HG03175 (cell line): ENCODE results near the gene TMEM97.
A peak's percentile ranks its signal among the peaks of the same experiment; 100 is the strongest.
"Not testable (repeated sequence)": the region's sequence is repeated elsewhere in the genome, so short reads cannot be mapped to it uniquely, and the experiment has no call there.

Experiments
- ATAC-seq: cut with Tn5 transposase; IDR thresholded peaks from one replicate; pipeline ENCODE4 v1.9.1; 2021; ENCODE audit warnings: mild to moderate bottlenecking, moderate library complexity; ENCODE audit not compliant: unreplicated experiment

TMEM97 gene

GRCh38 chr17:28318759-28319597 is at the start of gene TMEM97:
TSS of gene TMEM97 (plus strand) at chr17:28319200. CDS start at chr17:28319240, 40 bp downstream.
- ATAC-seq, result peak; percentile 94

- no peak for ATAC-seq
Measured at GRCh38 chr17:28270055-28270454, 48.9 kb upstream of the TMEM97 start.

- no peak for ATAC-seq
Measured at GRCh38 chr17:28270926-28271325, 48.1 kb upstream of the TMEM97 start.

GRCh38 chr17:28271431-28271830 is 47.6 kb upstream of the TMEM97 start:
- ATAC-seq, result no peak

DNA sequence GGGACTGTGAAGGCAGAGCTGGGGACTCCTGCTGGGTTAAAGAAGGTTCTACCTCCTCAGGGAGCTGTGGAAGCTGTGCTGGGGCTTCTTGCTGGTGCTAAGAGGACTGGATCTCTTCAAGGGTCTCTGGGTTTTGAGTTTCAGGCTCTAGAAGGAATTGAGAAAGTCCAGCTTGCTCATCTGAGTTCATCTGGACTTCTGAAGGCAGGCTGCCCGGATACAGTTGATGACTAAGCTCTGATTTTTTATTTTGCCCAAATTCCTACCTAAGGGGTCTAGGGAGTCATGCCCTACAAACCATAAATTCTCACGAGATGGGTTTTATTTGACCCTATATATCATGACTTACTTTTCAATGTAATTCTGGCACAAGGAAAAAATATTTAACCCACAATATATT is 46.8 kb upstream of the TMEM97 start:
- ATAC-seq, result no peak

- ATAC-seq, result not testable (repeated sequence)
Measured at GRCh38 chr17:28273341-28273740, 45.7 kb upstream of the TMEM97 start.

GRCh38 chr17:28274591-28275265 is 44.3 kb upstream of the TMEM97 start:
- ATAC-seq, result no peak

DNA sequence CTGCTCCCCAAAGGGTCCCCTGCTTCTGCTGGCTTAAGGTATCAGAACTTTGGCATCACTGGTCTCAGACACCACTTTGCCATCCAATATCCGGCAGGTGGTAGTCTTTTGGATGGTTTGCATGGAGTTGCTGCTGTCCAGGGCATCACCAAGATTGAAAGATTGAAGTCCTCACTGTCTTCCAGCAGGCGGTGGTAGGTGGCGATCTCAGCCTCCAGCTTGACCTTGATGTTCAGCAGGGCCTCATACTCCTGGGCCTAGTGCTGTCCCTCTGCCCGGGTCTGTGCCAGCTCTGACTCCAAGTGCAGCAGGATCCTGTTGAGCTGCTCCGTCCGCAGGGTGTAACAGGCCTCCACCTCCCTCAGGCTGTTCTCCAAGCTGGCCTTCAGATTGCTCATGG is 43.0 kb upstream of the TMEM97 start:
- ATAC-seq, result no peak

- no peak for ATAC-seq
Measured at GRCh38 chr17:28279411-28279810, 39.6 kb upstream of the TMEM97 start.

- ATAC-seq, result no peak
Measured at GRCh38 chr17:28280826-28281225, 38.2 kb upstream of the TMEM97 start.

DNA sequence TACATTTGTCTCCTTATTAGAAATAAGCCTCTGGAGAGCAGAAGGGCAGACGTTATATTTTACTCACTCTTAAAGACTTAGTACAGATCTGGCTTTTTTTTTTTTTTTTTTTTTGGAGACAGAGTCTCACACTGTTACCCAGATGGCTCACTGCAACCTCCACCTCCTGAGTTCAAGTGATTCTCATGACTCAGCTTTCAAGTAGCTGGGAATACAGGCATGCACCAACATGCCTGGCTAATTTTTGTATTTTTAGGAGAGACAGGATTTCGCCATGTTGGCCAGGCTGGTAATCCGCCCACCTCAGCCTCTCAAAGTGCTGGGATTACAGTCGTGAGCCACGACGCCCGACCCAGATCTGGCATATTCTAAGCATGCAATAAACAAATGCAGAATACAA is 36.4 kb upstream of the TMEM97 start:
- ATAC-seq, result no peak

DNA sequence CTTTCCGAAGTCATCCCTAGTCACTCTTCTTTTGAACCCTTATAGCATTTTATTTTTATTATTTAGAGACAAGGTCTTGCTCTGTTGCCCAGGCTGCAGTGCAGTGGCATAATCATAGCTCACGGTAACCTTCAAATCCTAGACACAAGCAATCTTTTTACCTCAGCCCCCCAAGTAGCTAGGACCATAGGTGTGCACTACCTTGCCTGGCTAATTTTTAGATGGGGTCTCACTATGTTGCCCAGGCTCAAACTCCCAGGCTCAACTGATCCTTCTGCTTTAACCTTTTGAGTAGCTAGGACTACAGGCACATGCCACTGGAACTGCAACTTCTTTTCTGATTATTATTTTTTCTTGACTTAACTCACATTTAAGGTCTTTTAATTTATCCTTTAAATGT is 33.0 kb upstream of the TMEM97 start:
- no peak for ATAC-seq

- no peak for ATAC-seq
Measured at GRCh38 chr17:28290703-28291102, 28.3 kb upstream of the TMEM97 start.

- no peak for ATAC-seq
Measured at GRCh38 chr17:28291780-28292330, 27.1 kb upstream of the TMEM97 start.

- ATAC-seq, result not testable (repeated sequence)
Measured at GRCh38 chr17:28292878-28293277, 26.1 kb upstream of the TMEM97 start.

DNA sequence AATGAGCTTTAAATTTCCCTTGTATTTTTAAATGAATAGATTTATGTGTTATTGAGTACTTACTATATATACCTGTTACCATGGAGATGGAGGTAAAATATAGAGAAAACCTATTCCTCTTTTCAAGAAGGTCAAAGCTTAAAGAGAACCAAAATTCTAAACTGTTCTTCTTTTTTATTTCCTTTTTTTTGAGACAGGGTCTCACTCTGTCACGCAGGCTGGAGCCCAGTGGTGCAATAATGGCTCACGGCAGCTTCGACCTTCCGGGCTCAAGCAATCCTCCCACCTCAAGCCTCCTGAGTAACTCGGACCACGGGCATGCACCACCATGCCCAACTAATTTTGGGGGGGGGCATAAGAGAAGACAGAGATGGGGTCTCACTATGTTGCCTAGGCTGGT is 25.0 kb upstream of the TMEM97 start:
- no peak for ATAC-seq

- ATAC-seq, result no peak
Measured at GRCh38 chr17:28295677-28296578, 23.1 kb upstream of the TMEM97 start.

DNA sequence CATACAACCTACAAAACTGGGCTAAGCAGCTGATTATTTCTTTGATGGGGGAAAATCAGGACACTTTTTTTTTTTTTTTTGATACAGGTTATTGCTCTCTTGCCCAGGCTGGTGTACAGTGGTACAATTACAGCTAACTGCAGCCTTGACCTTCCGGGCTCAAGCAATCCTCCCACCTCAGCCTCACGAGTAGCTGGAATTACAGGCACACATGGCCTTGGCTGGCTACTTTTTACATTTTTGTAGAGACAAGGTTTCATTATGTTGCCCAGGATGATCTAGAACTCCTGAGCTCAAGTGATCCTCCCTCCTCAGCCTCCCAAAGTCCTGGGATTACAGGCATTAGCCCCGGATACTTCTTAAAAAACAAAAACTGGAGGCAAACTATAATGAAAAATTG is 20.6 kb upstream of the TMEM97 start:
- no peak for ATAC-seq

GRCh38 chr17:28306954-28307401 is 12.0 kb upstream of the TMEM97 start:
- ATAC-seq, result no peak

DNA sequence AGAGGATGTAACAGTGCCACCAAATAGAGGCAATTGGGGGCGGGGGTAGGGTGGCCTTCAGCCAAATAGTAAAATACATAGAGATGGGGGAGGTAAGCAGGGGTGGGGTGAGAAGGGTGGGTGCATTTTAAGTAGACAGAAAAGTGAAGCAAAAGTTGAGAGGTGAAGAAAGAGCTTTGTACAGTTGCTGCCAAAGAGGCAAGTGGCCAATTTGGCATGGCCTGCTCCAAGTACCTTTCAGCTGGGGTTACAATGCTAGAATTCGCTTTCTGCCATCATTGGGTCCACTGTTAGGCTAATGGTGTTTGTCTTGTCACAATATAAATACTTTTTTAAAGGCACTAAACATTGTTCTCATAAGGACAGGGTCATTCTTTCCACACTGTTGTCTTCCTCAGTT is 5.2 kb upstream of the TMEM97 start:
- ATAC-seq, result no peak
